GM13977 (cell line): ENCODE data around the gene SKIC8.

Experiments
- DNase-seq: peaks from one replicate; pipeline ENCODE4 v3.0.0; 2012; ENCODE audit warnings: low spot score
- in situ Hi-C: fragments of 300-500 bp; cut with MboI; formaldehyde crosslinking; loops from one replicate; pipeline ENCODE4 v1.12.0; 2022; ENCODE audit warnings: low sequenced_read_pairs, low pct_unique_long_range_greater_than_20kb, mixed read lengths, inconsistent platforms; ENCODE audit not compliant: unreplicated experiment
- TF ChIP-seq, protein P1 (sequence below): IDR thresholded peaks from 2 replicates; pipeline ENCODE4 v1.5.1; 2012; ENCODE audit warnings: mild to moderate bottlenecking, control low read depth; ENCODE audit not compliant: insufficient read depth; ENCODE audit errors: extremely low read depth, missing control alignments

Gene SKIC8

GRCh38 chr15:78236491-78236890, 62.9 kb downstream of the SKIC8 start:
- TF ChIP-seq, protein P1, sequence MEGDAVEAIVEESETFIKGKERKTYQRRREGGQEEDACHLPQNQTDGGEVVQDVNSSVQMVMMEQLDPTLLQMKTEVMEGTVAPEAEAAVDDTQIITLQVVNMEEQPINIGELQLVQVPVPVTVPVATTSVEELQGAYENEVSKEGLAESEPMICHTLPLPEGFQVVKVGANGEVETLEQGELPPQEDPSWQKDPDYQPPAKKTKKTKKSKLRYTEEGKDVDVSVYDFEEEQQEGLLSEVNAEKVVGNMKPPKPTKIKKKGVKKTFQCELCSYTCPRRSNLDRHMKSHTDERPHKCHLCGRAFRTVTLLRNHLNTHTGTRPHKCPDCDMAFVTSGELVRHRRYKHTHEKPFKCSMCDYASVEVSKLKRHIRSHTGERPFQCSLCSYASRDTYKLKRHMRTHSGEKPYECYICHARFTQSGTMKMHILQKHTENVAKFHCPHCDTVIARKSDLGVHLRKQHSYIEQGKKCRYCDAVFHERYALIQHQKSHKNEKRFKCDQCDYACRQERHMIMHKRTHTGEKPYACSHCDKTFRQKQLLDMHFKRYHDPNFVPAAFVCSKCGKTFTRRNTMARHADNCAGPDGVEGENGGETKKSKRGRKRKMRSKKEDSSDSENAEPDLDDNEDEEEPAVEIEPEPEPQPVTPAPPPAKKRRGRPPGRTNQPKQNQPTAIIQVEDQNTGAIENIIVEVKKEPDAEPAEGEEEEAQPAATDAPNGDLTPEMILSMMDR: no peak
- in situ Hi-C loops: loop anchor here (25.0 kb wide), 1 partner anchor 274 kb away; no protein-coding TSS in a partner anchor
- DNase-seq: no peak

- TF ChIP-seq, protein P1: no peak
- in situ Hi-C loops: loop anchor here (25.0 kb wide), 1 partner anchor 272 kb away; no protein-coding TSS in a partner anchor
- DNase-seq: no peak
These were observed 64.8 kb downstream of the SKIC8 start, which contains the start of gene ACSBG1 for GRCh38 chr15:78234515-78235040. Gene ACSBG1, minus strand, starts transcription at chr15:78234565. Its CDS starts 64 bp downstream, at chr15:78234501.

DNA sequence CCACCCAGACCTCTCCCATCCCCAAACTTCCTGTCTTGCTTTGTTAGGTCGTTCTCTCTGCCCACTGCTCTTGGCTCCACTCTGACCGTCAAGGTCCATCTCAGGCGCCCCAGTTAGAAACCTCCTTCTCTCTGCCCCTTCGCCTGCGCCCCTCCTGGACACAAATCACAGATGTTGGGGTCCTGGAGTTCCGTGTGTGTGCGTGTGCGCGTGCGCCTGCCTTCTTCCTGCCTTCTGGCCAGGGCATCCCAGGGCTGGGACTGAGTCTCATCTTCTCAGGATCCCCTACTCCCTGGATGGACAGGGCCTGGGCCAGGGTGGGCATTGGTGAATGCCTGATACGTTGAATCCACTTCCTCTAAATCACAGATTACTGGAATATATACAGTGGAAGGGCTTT, 65.9 kb downstream of the SKIC8 start:
- in situ Hi-C loops: loop anchor here (25.0 kb wide), 1 partner anchor 271 kb away; no protein-coding TSS in a partner anchor
- TF ChIP-seq, protein P1: no peak
- DNase-seq: no peak
